Mesendoderm (in vitro differentiated cells): Measurements from ENCODE around the gene PLA2G3.

ENCODE experiments used
- DNase-seq: peaks from one replicate; pipeline ENCODE4 v3.0.0; 2013
- H2AK5ac ChIP-seq: 2 replicates; pipeline ENCODE4 v1.6.1; 2013; ENCODE audit warnings: low read length, inconsistent platforms
- H2BK120ac ChIP-seq: 2 replicates; pipeline ENCODE4 v1.6.1; 2013; ENCODE audit warnings: low read depth, mild to moderate bottlenecking, low read length, moderate library complexity, mixed read lengths
- H2BK15ac ChIP-seq: replicated peaks from 2 replicates; pipeline ENCODE4 v1.6.1; 2013; ENCODE audit warnings: low read depth, mild to moderate bottlenecking, moderate library complexity
- H2BK5ac ChIP-seq: 2 replicates; pipeline ENCODE4 v1.6.1; 2013; ENCODE audit warnings: low read length, inconsistent platforms
- H3K18ac ChIP-seq: 2 replicates; pipeline ENCODE4 v1.6.1; 2013; ENCODE audit warnings: mild to moderate bottlenecking, low read length, mixed read lengths
- H3K23ac ChIP-seq: one replicate; pipeline ENCODE4 v1.6.1; 2013; ENCODE audit warnings: low read length
- H3K27ac ChIP-seq: 2 replicates; pipeline ENCODE4 v1.5.1; 2013; ENCODE audit warnings: low read depth, mild to moderate bottlenecking, inconsistent platforms, low read length, moderate library complexity
- H3K27me3 ChIP-seq: 2 replicates; pipeline ENCODE4 v1.6.1; 2013; ENCODE audit warnings: low read length, control low read depth, mild to moderate bottlenecking, inconsistent platforms; ENCODE audit not compliant: insufficient read depth, poor library complexity
- H3K36me3 ChIP-seq: 2 replicates; pipeline ENCODE4 v1.6.1; 2013; ENCODE audit warnings: low read length, inconsistent platforms; ENCODE audit not compliant: control insufficient read depth, insufficient read depth
- H3K4ac ChIP-seq: one replicate; pipeline ENCODE4 v1.6.1; 2013; ENCODE audit warnings: low read depth, mild to moderate bottlenecking, low read length, moderate library complexity
- H3K4me1 ChIP-seq: 2 replicates; pipeline ENCODE4 v1.6.1; 2013; ENCODE audit warnings: low read depth, low read length, inconsistent platforms; ENCODE audit not compliant: control insufficient read depth
- H3K4me2 ChIP-seq: 2 replicates; pipeline ENCODE4 v1.6.1; 2013; ENCODE audit warnings: low read length
- H3K4me3 ChIP-seq: 2 replicates; pipeline ENCODE4 v1.5.1; 2013; ENCODE audit warnings: mild to moderate bottlenecking, low read length
- H3K56ac ChIP-seq: one replicate; pipeline ENCODE4 v1.6.1; 2013; ENCODE audit warnings: low read length
- H3K79me1 ChIP-seq: 2 replicates; pipeline ENCODE4 v1.6.1; 2013; ENCODE audit warnings: low read length, inconsistent platforms
- H3K79me2 ChIP-seq: 2 replicates; pipeline ENCODE4 v1.6.1; 2013; ENCODE audit warnings: mild to moderate bottlenecking, low read length; ENCODE audit not compliant: control insufficient read depth, insufficient read depth
- H3K9ac ChIP-seq: 2 replicates; pipeline ENCODE4 v1.6.1; 2013; ENCODE audit warnings: low read length, inconsistent platforms
- H4K5ac ChIP-seq: one replicate; pipeline ENCODE4 v1.6.1; 2013; ENCODE audit warnings: low read length
- H4K8ac ChIP-seq: one replicate; pipeline ENCODE4 v1.6.1; 2013; ENCODE audit warnings: low read depth, mild to moderate bottlenecking, control low read depth, low read length, moderate library complexity
- WGBS: extraction: QIAGEN DNeasy Blood & Tissue Kit; methylation state at CpG from one replicate; pipeline ENCODE4 v1.1.7; 2013; ENCODE audit warnings: low lambda C conversion rate, missing lambda C conversion rate; ENCODE audit not compliant: insufficient coverage; ENCODE audit errors: extremely low coverage; 5-methylcytosine and 5-hydroxymethylcytosine counted together

PLA2G3 gene

DNA sequence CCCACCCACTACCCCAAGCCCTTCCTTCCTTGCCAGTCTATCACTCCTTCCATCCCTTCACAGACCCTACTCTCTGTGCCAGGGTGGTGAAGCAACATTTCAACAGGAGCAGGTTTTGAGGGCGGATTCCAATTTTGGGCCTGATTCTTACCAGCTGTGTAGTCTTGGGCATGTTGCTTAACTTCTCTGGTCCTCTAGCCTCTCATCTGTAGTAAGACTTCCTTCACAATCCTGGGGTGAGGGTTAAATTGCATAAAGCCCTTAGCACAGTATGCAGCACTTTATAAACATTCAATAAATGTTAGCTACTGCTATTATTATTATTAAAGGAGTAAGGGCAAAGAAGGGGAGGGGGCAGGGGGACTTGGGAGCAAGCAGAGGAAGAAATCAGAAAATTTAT lies 14.7 kb upstream of the PLA2G3 start:
- no peaks in the 10 kb centered on the region for H3K27me3 ChIP-seq
- no peak overlapping the region for H3K23ac ChIP-seq

DNA sequence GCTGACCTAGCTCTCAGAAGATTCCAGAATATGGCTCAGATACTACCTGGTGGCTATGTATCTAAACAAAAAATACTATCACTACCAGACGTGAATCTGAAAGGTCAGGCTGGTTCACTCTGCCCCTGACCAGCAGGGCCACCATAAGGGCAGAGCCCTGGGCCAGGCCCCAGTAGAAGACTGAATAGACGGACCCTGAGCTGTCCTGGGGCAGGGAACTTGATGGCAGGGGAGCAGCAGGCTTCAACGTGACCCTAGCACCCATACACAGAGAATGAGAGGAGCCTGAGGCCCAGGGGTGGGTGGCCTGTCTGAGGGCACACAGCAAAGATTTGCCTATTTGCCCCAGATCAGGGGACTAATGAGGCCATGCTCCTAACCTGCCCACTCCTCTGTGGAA lies 13.0 kb upstream of the PLA2G3 start:
- Histone ChIP-seq H2AK5ac (no peak overlapping the region), H3K18ac (no peak overlapping the region), H3K79me1 (no peaks in the 10 kb centered on the region), H3K9ac (no peak overlapping the region), H4K5ac (no peak overlapping the region), H2BK120ac (no peak overlapping the region), H2BK15ac (no peak overlapping the region), H4K8ac (no peak overlapping the region), H3K27ac (no peak overlapping the region), H3K36me3 (no peaks in the 10 kb centered on the region), H3K27me3 (no peaks in the 10 kb centered on the region), H3K4me3 (no peak overlapping the region), H3K79me2 (no peaks in the 10 kb centered on the region), H2BK5ac (no peak overlapping the region), H3K4ac (no peak overlapping the region), H3K4me1 (no peaks in the 10 kb centered on the region), H3K23ac (no peak overlapping the region), H3K4me2 (no peak overlapping the region), H3K56ac (no peak overlapping the region)
- no peak for DNase-seq
- WGBS = no CpG with 5 or more reads among the region's 3 CpGs

More for the DNA sequence above, 14.7 kb upstream of the PLA2G3 start:
- no CpG with 5 or more reads among the region's 1 CpG for WGBS
- Histone ChIP-seq H3K56ac (no peak overlapping the region), H3K4me1 (no peaks in the 10 kb centered on the region), H2AK5ac (no peak overlapping the region), H3K79me2 (no peaks in the 10 kb centered on the region), H3K4me2 (no peak overlapping the region), H3K18ac (no peak overlapping the region), H3K4me3 (no peak overlapping the region), H4K5ac (no peak overlapping the region), H3K27ac (no peak overlapping the region), H3K36me3 (no peaks in the 10 kb centered on the region), H2BK120ac (no peak overlapping the region), H3K4ac (no peak overlapping the region), H3K79me1 (no peaks in the 10 kb centered on the region), H2BK15ac (no peak overlapping the region), H3K9ac (no peak overlapping the region), H4K8ac (no peak overlapping the region), H2BK5ac (no peak overlapping the region)
- no peak for DNase-seq

DNA sequence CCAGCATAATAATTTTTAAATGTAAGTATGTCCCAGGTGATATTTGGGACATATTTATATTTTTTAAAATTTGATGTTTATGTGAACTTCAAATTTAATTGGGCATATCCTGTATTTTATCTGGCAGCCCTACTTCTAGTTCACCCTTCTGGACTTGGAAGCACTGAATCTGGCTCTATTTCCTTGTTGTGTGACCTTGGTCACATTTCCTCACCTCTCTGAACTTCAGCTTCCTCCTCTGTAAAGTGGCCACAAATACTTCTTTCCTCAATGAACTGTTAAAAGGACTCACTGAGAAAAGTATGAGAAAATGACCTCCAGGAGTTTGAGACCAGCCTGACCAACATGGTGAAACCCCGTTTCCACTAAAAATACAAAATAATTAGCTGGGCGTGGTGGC lies 11.6 kb upstream of the PLA2G3 start:
- H2BK5ac ChIP-seq = no peak overlapping the region
- H4K5ac ChIP-seq = no peak overlapping the region
- H3K18ac ChIP-seq = no peak overlapping the region
- H3K4me2 ChIP-seq = no peak overlapping the region
- no peak overlapping the region for H3K9ac ChIP-seq
- no peaks in the 10 kb centered on the region for H3K79me2 ChIP-seq
- no peak for DNase-seq
- H2AK5ac ChIP-seq = no peak overlapping the region
- no peaks in the 10 kb centered on the region for H3K79me1 ChIP-seq
- no CpG with 5 or more reads among the region's 2 CpGs for WGBS
- H3K4me3 ChIP-seq = no peak overlapping the region
- no peak overlapping the region for H3K27ac ChIP-seq
- H3K23ac ChIP-seq = no peak overlapping the region
- H3K27me3 ChIP-seq = no peaks in the 10 kb centered on the region
- H4K8ac ChIP-seq = no peak overlapping the region
- H3K4me1 ChIP-seq = no peaks in the 10 kb centered on the region
- H2BK120ac ChIP-seq = no peak overlapping the region
- no peak overlapping the region for H3K56ac ChIP-seq
- no peak overlapping the region for H2BK15ac ChIP-seq
- no peak overlapping the region for H3K4ac ChIP-seq
- no peaks in the 10 kb centered on the region for H3K36me3 ChIP-seq

DNA sequence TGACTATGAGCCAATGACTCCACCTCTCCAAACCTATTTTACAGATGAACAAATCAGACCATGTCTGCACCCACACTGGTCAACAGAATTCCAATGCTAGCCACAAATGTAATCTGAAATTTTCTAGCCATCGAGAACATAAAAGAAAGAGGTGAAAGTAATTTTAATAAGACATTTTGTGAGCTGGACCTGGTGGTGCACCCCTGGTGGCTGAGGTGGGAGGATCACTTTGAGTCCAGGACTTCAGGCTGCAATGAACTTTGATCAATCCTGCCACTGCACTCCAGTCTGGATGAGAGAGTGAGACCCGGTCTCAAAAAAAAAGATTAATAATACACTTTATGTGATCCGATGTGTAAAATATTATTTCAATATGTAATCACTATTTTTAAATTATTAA lies 10.3 kb upstream of the PLA2G3 start:
- no peak overlapping the region for H3K4me2 ChIP-seq
- no peaks in the 10 kb centered on the region for H3K79me1 ChIP-seq
- H3K36me3 ChIP-seq = no peaks in the 10 kb centered on the region
- no peak overlapping the region for H3K56ac ChIP-seq
- H3K9ac ChIP-seq = no peak overlapping the region
- no peaks in the 10 kb centered on the region for H3K4me1 ChIP-seq
- no peak overlapping the region for H3K4me3 ChIP-seq
- no peak overlapping the region for H2BK5ac ChIP-seq
- no peak overlapping the region for H2AK5ac ChIP-seq
- H2BK15ac ChIP-seq = no peak overlapping the region
- H3K27ac ChIP-seq = no peak overlapping the region
- no peak overlapping the region for H3K4ac ChIP-seq
- H3K23ac ChIP-seq = no peak overlapping the region
- H2BK120ac ChIP-seq = no peak overlapping the region
- no peak overlapping the region for H3K18ac ChIP-seq
- H3K79me2 ChIP-seq = no peaks in the 10 kb centered on the region
- no CpG with 5 or more reads among the region's 3 CpGs for WGBS
- H3K27me3 ChIP-seq = no peaks in the 10 kb centered on the region
- DNase-seq = no peak
- no peak overlapping the region for H4K5ac ChIP-seq
- no peak overlapping the region for H4K8ac ChIP-seq

DNA sequence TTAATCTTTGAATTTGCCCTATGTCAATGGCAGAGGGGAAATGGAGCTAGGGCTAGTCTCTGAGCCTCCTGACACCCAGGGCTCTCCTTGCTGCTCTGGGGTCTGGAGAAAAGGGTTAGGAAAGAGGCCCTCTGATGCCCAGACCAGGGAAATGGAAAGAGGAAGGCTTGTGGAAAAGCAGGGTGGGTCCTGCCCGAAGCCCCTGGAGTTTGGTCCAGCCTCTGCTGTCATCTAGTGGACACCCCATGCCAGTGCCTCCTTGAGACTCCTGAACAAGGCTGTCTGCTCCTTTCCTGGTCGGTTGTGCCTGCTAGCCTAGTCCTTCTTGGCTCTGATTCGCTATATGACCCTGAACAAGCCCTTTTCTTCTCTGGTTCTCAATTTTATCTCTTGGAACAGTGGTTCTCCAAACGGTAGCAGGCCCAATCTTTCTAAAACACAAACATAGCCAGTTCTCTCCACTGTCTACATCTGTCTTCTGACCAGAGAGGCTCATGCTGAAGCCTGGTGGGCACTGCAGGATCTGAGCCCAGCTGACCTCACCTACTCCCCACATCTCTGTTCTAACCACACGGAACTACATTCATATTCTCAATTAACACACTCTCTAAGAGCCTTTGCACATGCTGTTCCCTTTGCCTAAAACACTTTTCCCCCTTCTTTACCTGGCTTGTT lies 8.8 kb upstream of the PLA2G3 start:
- Histone ChIP-seq H3K36me3 (no peaks in the 10 kb centered on the region), H3K4me2 (no peak overlapping the region), H4K8ac (no peak overlapping the region), H3K27me3 (no peaks in the 10 kb centered on the region), H2BK120ac (no peak overlapping the region), H3K9ac (no peak overlapping the region), H3K79me2 (no peaks in the 10 kb centered on the region), H3K23ac (no peak overlapping the region), H3K27ac (no peak overlapping the region), H2BK5ac (no peak overlapping the region), H3K4ac (no peak overlapping the region), H3K4me3 (no peak overlapping the region), H3K56ac (peak overlapping the region; percentile 42), H3K18ac (no peak overlapping the region), H2BK15ac (no peak overlapping the region), H3K4me1 (no peaks in the 10 kb centered on the region), H3K79me1 (no peaks in the 10 kb centered on the region), H4K5ac (no peak overlapping the region), H2AK5ac (no peak overlapping the region)
- WGBS = no CpG with 5 or more reads among the region's 5 CpGs
- peak; percentile 89 for DNase-seq

DNA sequence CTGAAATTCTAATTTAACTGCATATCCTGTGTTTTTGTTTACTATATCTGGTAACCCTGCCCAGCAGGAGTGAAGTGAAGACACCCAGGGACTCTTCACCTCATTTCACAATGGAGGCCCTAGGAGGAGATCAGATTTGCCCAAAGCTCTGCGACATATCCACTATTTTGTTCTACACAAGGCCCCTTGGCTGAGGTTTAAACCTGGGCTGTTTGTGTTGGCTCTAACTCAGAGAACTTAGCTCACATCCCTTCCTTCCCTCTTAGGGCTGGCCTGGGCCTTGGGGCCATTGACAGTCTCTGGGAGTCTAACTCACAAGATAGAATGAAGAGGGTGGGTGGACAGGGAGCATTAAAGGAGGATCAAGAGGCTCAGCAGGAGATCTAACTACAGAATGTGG lies 8.2 kb upstream of the PLA2G3 start:
- Histone ChIP-seq H2BK15ac (no peak overlapping the region), H3K4me2 (no peak overlapping the region), H3K36me3 (no peaks in the 10 kb centered on the region), H3K18ac (no peak overlapping the region), H3K9ac (no peak overlapping the region), H3K56ac (peak overlapping the region; percentile 7), H2BK5ac (no peak overlapping the region), H2AK5ac (no peak overlapping the region), H4K5ac (no peak overlapping the region), H3K79me2 (no peaks in the 10 kb centered on the region), H3K23ac (no peak overlapping the region), H3K4me1 (no peaks in the 10 kb centered on the region), H3K27ac (no peak overlapping the region), H3K27me3 (no peaks in the 10 kb centered on the region), H3K4ac (no peak overlapping the region), H3K79me1 (no peaks in the 10 kb centered on the region), H3K4me3 (no peak overlapping the region), H4K8ac (no peak overlapping the region), H2BK120ac (no peak overlapping the region)
- no peak for DNase-seq
- no CpG with 5 or more reads among the region's 1 CpG for WGBS
